Cardiac muscle cell (in vitro differentiated cells and primary cell): Measurements from ENCODE around the gene DENND1B. TPM values are rescaled to one million over a fixed set of nuclear protein-coding genes. Genes with fewer than 3 reads are reported as not detected.
A peak's percentile ranks its signal among the peaks of the same experiment; 100 is the strongest.

Source experiments
- DNase-seq, 2 donors: peaks; one replicate each; pipeline versions ENCODE4 v3.0.0 to v3.0.0-alpha.2; 2010 to 2017; ENCODE audit warnings: low read depth in 1 of 2, low spot score in 1 of 2
- H3K27ac ChIP-seq: fragments of 200-600 bp; sonication (generic); 2 replicates; pipeline ENCODE4 v1.5.1; 2016
- H3K27me3 ChIP-seq: fragments of 200-600 bp; sonication (generic); 2 replicates; pipeline ENCODE4 v1.6.0; 2016; ENCODE audit warnings: control low read depth
- H3K36me3 ChIP-seq: fragments of 200-600 bp; sonication (generic); 2 replicates; pipeline ENCODE4 v1.5.1; 2016; ENCODE audit warnings: control low read depth
- H3K4me1 ChIP-seq: fragments of 200-600 bp; sonication (generic); 2 replicates; pipeline ENCODE4 v1.8.1; 2017; ENCODE audit warnings: low read depth, mild to moderate bottlenecking, mixed run types
- H3K4me3 ChIP-seq: fragments of 200-600 bp; sonication (generic); 2 replicates; pipeline ENCODE4 v1.5.1; 2016; ENCODE audit warnings: mild to moderate bottlenecking
- H3K9me3 ChIP-seq: fragments of 200-600 bp; sonication (generic); 2 replicates; pipeline ENCODE4 v1.5.1; 2017; ENCODE audit warnings: low read depth, mild to moderate bottlenecking, control low read depth
- CTCF ChIP-seq: IDR thresholded peaks from 2 replicates; pipeline ENCODE4 v1.5.1; 2012; ENCODE audit warnings: low read depth, mild to moderate bottlenecking, low read length
- polyA plus RNA-seq: library from polyadenylated mRNA; unstranded; fragments of >200 nt; fragmentation: Nextera tagmentation; extraction: Ambion mirVana; gene quantifications from 2 replicates; pipeline ENCODE4 v1.2.1, GENCODE V29; 2016
- total RNA-seq: library from RNA; depleted of rRNA; stranded (reverse); fragments of >200 nt; gene quantifications from 2 replicates; pipeline ENCODE4 v1.2.3, GENCODE V29; 2016

Gene DENND1B
- total and polyA plus RNA-seq, 2 experiments from 2014 or later: 9.9 to 11.0 TPM

DNA sequence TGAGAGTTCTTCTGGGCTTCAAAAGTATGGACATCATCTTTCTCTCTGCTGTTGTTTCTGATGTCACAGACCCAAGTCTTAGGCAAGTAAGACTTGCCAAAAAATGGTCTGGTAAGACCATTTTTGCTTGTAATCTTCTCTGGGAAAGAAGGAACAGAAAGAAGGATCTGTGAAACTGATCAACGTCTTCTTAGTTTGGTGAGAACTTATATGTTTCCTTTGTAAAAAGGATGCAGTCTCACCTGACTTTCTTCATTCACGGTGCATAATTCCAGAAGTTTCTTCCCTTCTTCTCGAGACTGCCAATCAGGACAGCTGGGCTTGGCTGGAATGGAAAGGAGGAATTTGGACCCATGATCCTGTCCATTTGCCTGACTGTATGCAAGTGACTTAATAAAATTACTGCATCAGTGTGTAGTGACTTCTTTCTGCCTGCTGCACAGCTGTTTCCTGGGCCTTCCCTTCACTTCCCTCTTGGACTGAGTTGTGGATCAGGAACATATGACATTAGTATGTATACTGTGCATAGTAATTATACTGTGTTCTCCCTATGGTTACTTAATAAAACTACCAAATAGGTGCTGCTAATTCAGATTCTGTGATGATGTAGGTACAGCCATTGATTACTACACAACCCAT is 7.6 kb upstream of the DENND1B start:
- no peak overlapping the region for H3K4me3 ChIP-seq
- no peaks in the 10 kb centered on the region for H3K4me1 ChIP-seq
- H3K36me3 ChIP-seq: no peaks in the 10 kb centered on the region
- no peaks in the 10 kb centered on the region for H3K27me3 ChIP-seq
- no peak for TF ChIP-seq CTCF
- no peak for DNase-seq
- H3K27ac ChIP-seq: no peak overlapping the region
- H3K9me3 ChIP-seq: no peaks in the 10 kb centered on the region

- H3K9me3 ChIP-seq: no peaks in the 10 kb centered on the region
- H3K4me1 ChIP-seq: no peaks in the 10 kb centered on the region
- no peaks in the 10 kb centered on the region for H3K27me3 ChIP-seq
- no peaks in the 10 kb centered on the region for H3K36me3 ChIP-seq
- no peak overlapping the region for H3K4me3 ChIP-seq
- DNase-seq: peak in 1 of 2 donors; percentile 16
- TF ChIP-seq CTCF: no peak
- no peak overlapping the region for H3K27ac ChIP-seq
Measured at GRCh38 chr1:197781968-197782721, 6.9 kb upstream of the DENND1B start.

- no peak for TF ChIP-seq CTCF
- H3K27me3 ChIP-seq: no peaks in the 10 kb centered on the region
Measured at GRCh38 chr1:197779921-197780320, 4.6 kb upstream of the DENND1B start.

GRCh38 chr1:197778366-197778945 is 3.2 kb upstream of the DENND1B start:
- no peak for DNase-seq
- no peak overlapping the region for H3K4me3 ChIP-seq
- no peak for TF ChIP-seq CTCF
- no peaks in the 10 kb centered on the region for H3K9me3 ChIP-seq
- H3K36me3 ChIP-seq: no peaks in the 10 kb centered on the region
- H3K27ac ChIP-seq: no peak overlapping the region
- H3K4me1 ChIP-seq: peaks cover 11% of the 10 kb centered on the region
- H3K27me3 ChIP-seq: no peaks in the 10 kb centered on the region

More at GRCh38 chr1:197779921-197780320, 4.6 kb upstream of the DENND1B start:
- no peak for DNase-seq
- H3K36me3 ChIP-seq: no peaks in the 10 kb centered on the region
- no peak overlapping the region for H3K27ac ChIP-seq
- peaks cover 6% of the 10 kb centered on the region for H3K4me1 ChIP-seq
- no peaks in the 10 kb centered on the region for H3K9me3 ChIP-seq
- no peak overlapping the region for H3K4me3 ChIP-seq

DNA sequence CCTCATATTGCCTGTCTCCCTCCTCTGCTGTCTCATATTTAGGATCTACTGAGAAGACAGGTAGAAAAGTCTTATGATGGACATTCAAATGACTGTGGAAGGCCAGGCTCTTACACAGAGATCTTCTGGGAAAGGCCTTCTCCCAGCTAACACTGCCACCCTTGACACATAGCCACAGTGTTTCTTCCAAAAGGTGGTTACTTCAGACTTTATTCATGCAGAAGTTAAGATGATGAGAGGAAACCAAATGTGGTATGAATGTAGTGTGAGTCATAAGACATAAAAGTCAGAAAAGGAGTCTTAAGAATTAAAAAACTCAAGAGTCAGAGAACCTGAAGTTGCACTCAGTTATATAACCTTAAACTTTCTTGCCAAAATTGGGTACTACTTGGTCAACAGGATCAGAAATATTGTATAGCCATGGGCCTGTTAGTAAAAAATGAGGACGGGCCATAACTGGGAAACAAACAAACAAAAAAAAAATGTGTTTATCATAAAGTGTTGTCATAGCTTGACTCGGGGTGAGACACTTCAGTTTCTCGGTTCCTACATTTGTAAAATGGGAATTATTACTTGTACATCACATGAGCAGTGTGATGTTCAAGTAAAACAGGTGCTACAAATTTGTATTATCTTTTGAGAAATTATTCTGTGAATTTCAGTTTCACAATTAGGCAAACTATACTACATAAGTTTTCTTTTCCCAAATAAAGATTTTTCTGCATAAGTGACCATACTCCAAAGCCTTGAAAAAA is 1.2 kb upstream of the DENND1B start:
- peaks cover 18% of the 10 kb centered on the region for H3K4me1 ChIP-seq
- no peaks in the 10 kb centered on the region for H3K9me3 ChIP-seq
- H3K27me3 ChIP-seq: no peaks in the 10 kb centered on the region
- H3K36me3 ChIP-seq: no peaks in the 10 kb centered on the region
- peak overlapping the region; percentile 95 for H3K27ac ChIP-seq
- TF ChIP-seq CTCF: no peak
- no peak overlapping the region for H3K4me3 ChIP-seq
- DNase-seq: peak in 1 of 2 donors; percentile 19
